ENCODE results near the gene MTX3.

Gene MTX3

GRCh38 chr5:79990205-79990597, 861 bp downstream of the MTX3 start:
- no peaks in the 10 kb centered on the region for H3K9me3 Mint-ChIP-seq
- no peak for DNase-seq
- H3K4me1 Mint-ChIP-seq, result peaks cover 31% of the 10 kb centered on the region
- H3K36me3 Mint-ChIP-seq (ENCODE audit: low read depth), result peaks cover 41% of the 10 kb centered on the region
- TF ChIP-seq, protein P1, sequence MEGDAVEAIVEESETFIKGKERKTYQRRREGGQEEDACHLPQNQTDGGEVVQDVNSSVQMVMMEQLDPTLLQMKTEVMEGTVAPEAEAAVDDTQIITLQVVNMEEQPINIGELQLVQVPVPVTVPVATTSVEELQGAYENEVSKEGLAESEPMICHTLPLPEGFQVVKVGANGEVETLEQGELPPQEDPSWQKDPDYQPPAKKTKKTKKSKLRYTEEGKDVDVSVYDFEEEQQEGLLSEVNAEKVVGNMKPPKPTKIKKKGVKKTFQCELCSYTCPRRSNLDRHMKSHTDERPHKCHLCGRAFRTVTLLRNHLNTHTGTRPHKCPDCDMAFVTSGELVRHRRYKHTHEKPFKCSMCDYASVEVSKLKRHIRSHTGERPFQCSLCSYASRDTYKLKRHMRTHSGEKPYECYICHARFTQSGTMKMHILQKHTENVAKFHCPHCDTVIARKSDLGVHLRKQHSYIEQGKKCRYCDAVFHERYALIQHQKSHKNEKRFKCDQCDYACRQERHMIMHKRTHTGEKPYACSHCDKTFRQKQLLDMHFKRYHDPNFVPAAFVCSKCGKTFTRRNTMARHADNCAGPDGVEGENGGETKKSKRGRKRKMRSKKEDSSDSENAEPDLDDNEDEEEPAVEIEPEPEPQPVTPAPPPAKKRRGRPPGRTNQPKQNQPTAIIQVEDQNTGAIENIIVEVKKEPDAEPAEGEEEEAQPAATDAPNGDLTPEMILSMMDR (IDR thresholded peaks at IDR 0.05), result no peak
- H3K27me3 Mint-ChIP-seq (ENCODE audit: low read depth, poor library complexity), result peaks cover 3% of the 10 kb centered on the region
- peak overlapping the region; percentile 94 for H3K4me3 Mint-ChIP-seq
- H3K27ac Mint-ChIP-seq, result peak overlapping the region; percentile 69

GRCh38 chr5:79986260-79986659, 4.8 kb downstream of the MTX3 start:
- no peak for DNase-seq
- Mint-ChIP-seq H3K27me3 (ENCODE audit: low read depth, poor library complexity) (no peaks in the 10 kb centered on the region), H3K36me3 (ENCODE audit: low read depth) (peaks cover 74% of the 10 kb centered on the region), H3K9me3 (no peaks in the 10 kb centered on the region), H3K27ac (no peak overlapping the region), H3K4me1 (peaks cover 18% of the 10 kb centered on the region), H3K4me3 (no peak overlapping the region)
- TF ChIP-seq, protein P1 (IDR thresholded peaks at IDR 0.05), result no peak

DNA sequence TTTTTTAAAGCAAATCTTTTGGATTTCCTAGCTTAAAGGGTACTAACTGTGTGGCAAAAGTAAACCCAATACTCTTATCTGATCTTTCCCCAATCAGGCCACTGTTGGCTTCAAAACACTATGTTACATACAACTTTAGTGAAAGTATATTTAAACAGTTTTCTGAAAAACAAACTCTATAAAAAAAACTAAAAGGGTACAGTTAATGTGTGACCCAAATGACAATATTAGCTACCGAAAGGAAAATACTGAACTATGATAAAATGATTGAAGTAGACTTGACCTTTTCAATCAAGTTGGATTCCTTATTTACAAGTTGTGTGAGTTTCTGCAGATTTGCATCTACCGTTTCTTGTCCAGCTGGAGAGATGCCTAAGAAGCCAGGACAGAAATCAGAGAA, 5.8 kb downstream of the MTX3 start:
- Mint-ChIP-seq H3K4me1 (peaks cover 14% of the 10 kb centered on the region), H3K9me3 (no peaks in the 10 kb centered on the region), H3K27ac (no peak overlapping the region), H3K27me3 (ENCODE audit: low read depth, poor library complexity) (no peaks in the 10 kb centered on the region), H3K4me3 (no peak overlapping the region), H3K36me3 (ENCODE audit: low read depth) (peaks cover 80% of the 10 kb centered on the region)
- no peak for DNase-seq
- TF ChIP-seq, protein P1 (IDR thresholded peaks at IDR 0.05), result no peak

- Mint-ChIP-seq H3K4me3 (no peak overlapping the region), H3K27ac (no peak overlapping the region), H3K27me3 (ENCODE audit: low read depth, poor library complexity) (no peaks in the 10 kb centered on the region), H3K4me1 (peaks cover 6% of the 10 kb centered on the region), H3K9me3 (no peaks in the 10 kb centered on the region), H3K36me3 (ENCODE audit: low read depth) (peaks cover 85% of the 10 kb centered on the region)
- TF ChIP-seq, protein P1 (IDR thresholded peaks at IDR 0.05), result no peak
- DNase-seq, result no peak
These were observed 6.7 kb downstream of the MTX3 start for GRCh38 chr5:79984363-79984762.

GRCh38 chr5:79983618-79984017, 7.4 kb downstream of the MTX3 start:
- DNase-seq, result no peak
- H3K4me3 Mint-ChIP-seq, result no peak overlapping the region
- H3K9me3 Mint-ChIP-seq, result no peaks in the 10 kb centered on the region
- H3K27me3 Mint-ChIP-seq (ENCODE audit: low read depth, poor library complexity), result no peaks in the 10 kb centered on the region
- H3K27ac Mint-ChIP-seq, result no peak overlapping the region
- H3K36me3 Mint-ChIP-seq (ENCODE audit: low read depth), result peaks cover 88% of the 10 kb centered on the region
- TF ChIP-seq, protein P1 (IDR thresholded peaks at IDR 0.05), result no peak
- H3K4me1 Mint-ChIP-seq, result no peaks in the 10 kb centered on the region

DNA sequence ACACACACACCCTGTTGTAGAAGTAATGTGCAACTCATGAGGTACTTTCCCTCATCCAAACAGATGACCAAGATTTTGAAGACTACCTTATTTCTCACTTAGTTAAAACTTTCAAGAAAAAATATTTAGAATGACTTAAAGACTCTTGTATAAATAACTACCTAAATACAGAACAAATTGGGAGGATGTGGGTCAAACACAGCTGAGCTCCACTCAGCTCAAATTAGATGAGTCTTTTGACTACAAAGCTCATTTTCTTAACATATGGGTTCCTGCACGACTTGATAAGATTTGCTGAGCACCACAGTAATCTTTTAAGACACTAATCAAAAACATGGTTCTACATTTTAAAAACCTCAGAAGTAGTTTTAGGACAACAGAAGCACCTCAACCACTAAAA, 8.9 kb downstream of the MTX3 start:
- Mint-ChIP-seq H3K4me3 (no peak overlapping the region), H3K27ac (no peak overlapping the region), H3K9me3 (no peaks in the 10 kb centered on the region), H3K4me1 (no peaks in the 10 kb centered on the region), H3K27me3 (ENCODE audit: low read depth, poor library complexity) (peaks cover 3% of the 10 kb centered on the region), H3K36me3 (ENCODE audit: low read depth) (peaks cover 88% of the 10 kb centered on the region)
- TF ChIP-seq, protein P1 (IDR thresholded peaks at IDR 0.05), result no peak
- no peak for DNase-seq
